ENCODE measurements around the gene S100A2. TPM values are rescaled to one million over a fixed set of nuclear protein-coding genes. Genes with fewer than 3 reads are reported as not detected.

S100A2 gene
- total and polyA plus RNA-seq, 2 donors (not counting 3 experiments of a cell fraction or from before 2014, with no cell fraction given), result 4.0 to 4.3 TPM

DNA sequence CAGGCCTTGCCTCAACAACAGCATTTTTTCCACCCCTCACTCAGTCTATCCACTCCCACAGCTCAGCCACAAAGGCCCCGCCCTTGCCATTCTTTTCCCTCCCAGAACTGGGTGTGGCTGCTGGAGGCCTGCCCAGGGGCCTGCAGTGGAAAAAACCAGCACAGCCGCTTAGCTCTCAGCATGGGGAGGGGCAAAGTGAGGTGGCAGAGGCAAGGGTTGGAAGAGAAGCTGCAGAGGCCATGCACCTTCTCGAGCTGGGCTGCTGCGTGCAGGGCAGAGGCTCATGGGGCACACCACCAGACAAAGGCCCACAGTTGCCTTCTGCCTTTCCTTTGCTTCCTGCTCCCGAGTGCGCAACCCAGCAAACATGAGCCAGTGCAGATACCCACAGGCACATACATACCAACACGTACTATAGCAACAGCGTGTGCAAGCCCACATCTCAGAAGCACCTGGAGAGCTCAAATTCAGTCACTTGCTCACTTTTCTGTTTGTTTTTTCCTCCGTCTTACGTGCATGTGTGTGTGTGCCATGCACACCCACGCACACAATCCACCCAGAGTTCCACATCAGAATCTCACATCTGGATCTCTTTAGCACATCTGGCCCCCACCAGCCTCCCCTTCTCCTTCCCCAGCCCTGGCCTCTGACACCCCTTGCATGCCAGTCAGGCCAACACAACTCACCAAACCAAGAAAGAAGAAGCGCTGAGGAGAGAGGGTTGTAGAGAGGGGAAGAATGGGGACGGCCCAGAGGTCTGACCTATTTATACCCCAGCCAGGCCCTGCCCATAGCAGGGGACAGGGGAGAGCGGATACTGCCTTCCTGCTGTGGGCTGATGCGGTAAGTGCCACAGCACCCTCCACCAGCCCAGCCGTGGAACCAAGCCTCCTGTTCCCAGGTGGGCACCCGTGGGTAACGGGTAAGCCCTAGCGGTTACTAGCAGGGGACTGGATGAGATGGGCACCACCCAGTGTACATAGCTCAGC lies 20.3 kb downstream of the S100A2 start, which contains the start of gene S100A4:
Gene S100A4 (minus strand): TSS at position 740 of the 989 bp plus-strand sequence. CDS start 1,012 bp downstream, outside the sequence.
- intact Hi-C loops (cut with micrococcal nuclease) (no loop called here), dilution Hi-C loops (cut with MboI; ENCODE audit: extremely low pct_ligation_motif_present, low sequenced_read_pairs) (no loop called here)
- no peak within 1 kb of the TSS for H3K4me3 ChIP-seq (replicated peaks in 1 of 3; ENCODE audit: insufficient read depth in 1 of 3, low read depth in 1 of 3, low read length in 3 of 3)
- H3K9ac ChIP-seq (replicated peaks; ENCODE audit: extremely low read depth, insufficient read depth, low read length), result no peak within 1 kb of the TSS
- ChIA-PET CTCF (interaction anchor here (0.9 to 2.5 kb wide), 7 partner anchors 9 to 35 kb away, joined by 3 to 11 read pairs (median 6); partner anchors contain the start of gene S100A6), POLR2A (interaction anchor here (0.6 to 1.9 kb wide), 4 partner anchors 10 to 182 kb away, joined by 3 to 6 read pairs (median 4); partner anchors contain the start of genes INTS3 and S100A6)
- peak; percentile 97 for FAIRE-seq
- H4K20me1 ChIP-seq (replicated peaks; ENCODE audit: control insufficient read depth, extremely low read depth, insufficient read depth, low read length), result no peaks in the 10 kb centered on the region
- no peak within 1 kb of the TSS for H3K27ac ChIP-seq (ENCODE audit: insufficient read depth, low read depth, low read length)
- peak; percentile 91 for DNase-seq (ENCODE audit: low read depth, low spot score)
- H3K4me2 ChIP-seq (ENCODE audit: insufficient read depth, low read length), result no peak within 1 kb of the TSS
- peaks cover 21% of the 10 kb centered on the region for H3K4me1 ChIP-seq (ENCODE audit: control insufficient read depth, extremely low read depth, insufficient read depth, low read length)
- no peaks in the 10 kb centered on the region for H3K36me3 ChIP-seq (ENCODE audit: control insufficient read depth in 2 of 2, extremely low read depth in 1 of 2, insufficient read depth in 2 of 2, low read length in 2 of 2)
- TF ChIP-seq GATA2 (IDR thresholded peaks at IDR 0.05; ENCODE audit: insufficient read depth, insufficient read length, low read depth, low read length), result no peak
- no peak for TF ChIP-seq POLR2AphosphoS5 (IDR thresholded peaks at IDR 0.05; ENCODE audit: insufficient read depth, low read depth, low read length)
- TF ChIP-seq POLR2A (IDR thresholded peaks at IDR 0.05; ENCODE audit: low read depth, low read length), result no peak
- TF ChIP-seq FOS (IDR thresholded peaks at IDR 0.05; ENCODE audit: borderline replicate concordance, insufficient read depth, low read length), result no peak
- TF ChIP-seq, protein P1, sequence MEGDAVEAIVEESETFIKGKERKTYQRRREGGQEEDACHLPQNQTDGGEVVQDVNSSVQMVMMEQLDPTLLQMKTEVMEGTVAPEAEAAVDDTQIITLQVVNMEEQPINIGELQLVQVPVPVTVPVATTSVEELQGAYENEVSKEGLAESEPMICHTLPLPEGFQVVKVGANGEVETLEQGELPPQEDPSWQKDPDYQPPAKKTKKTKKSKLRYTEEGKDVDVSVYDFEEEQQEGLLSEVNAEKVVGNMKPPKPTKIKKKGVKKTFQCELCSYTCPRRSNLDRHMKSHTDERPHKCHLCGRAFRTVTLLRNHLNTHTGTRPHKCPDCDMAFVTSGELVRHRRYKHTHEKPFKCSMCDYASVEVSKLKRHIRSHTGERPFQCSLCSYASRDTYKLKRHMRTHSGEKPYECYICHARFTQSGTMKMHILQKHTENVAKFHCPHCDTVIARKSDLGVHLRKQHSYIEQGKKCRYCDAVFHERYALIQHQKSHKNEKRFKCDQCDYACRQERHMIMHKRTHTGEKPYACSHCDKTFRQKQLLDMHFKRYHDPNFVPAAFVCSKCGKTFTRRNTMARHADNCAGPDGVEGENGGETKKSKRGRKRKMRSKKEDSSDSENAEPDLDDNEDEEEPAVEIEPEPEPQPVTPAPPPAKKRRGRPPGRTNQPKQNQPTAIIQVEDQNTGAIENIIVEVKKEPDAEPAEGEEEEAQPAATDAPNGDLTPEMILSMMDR (IDR thresholded peaks at IDR 0.05; ENCODE audit: extremely low read depth in 1 of 2, insufficient read depth in 1 of 2, low read depth in 1 of 2, low read length in 2 of 2), result no peak
- no peak for TF ChIP-seq EZH2 (IDR thresholded peaks at IDR 0.05; ENCODE audit: borderline replicate concordance, low read depth, low read length, severe bottlenecking)
- no peak for TF ChIP-seq MYC (IDR thresholded peaks at IDR 0.05; ENCODE audit: low read depth, low read length)
- TF ChIP-seq, protein P2, sequence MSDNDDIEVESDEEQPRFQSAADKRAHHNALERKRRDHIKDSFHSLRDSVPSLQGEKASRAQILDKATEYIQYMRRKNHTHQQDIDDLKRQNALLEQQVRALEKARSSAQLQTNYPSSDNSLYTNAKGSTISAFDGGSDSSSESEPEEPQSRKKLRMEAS (IDR thresholded peaks at IDR 0.05; ENCODE audit: insufficient read depth, insufficient read length), result no peak
- no peak for TF ChIP-seq JUN (IDR thresholded peaks at IDR 0.05; ENCODE audit: borderline replicate concordance, insufficient read depth, insufficient read length, low read depth)
- no peaks in the 10 kb centered on the region for H3K9me1 ChIP-seq (replicated peaks; ENCODE audit: control insufficient read depth, extremely low read depth, insufficient read depth, low read length)
- peak within 1 kb of the TSS; percentile 46 for H2AFZ ChIP-seq (ENCODE audit: low read depth, low read length)
- no peaks in the 10 kb centered on the region for H3K79me2 ChIP-seq (ENCODE audit: control insufficient read depth, insufficient read depth, low read length)
- H3K9me3 ChIP-seq (replicated peaks; ENCODE audit: control insufficient read depth, insufficient read depth, low read length), result no peaks in the 10 kb centered on the region
- no TSS peak for BruUV-seq (replicated peaks)
- H3K27me3 ChIP-seq (ENCODE audit: control insufficient read depth in 2 of 2, insufficient read depth in 2 of 2, low read length in 2 of 2), result no peaks in the 10 kb centered on the region
